Retinal pigment epithelial cell (primary cell): ENCODE measurements around the gene SYNE2.
A peak's percentile ranks its signal among the peaks of the same experiment; 100 is the strongest.

Experiments
- DNase-seq: peaks from one replicate; pipeline ENCODE4 v3.0.0-alpha.2; 2010; ENCODE audit warnings: low read depth
- H3K4me3 ChIP-seq: 2 replicates; pipeline ENCODE4 v1.5.1; 2011; ENCODE audit warnings: mild to moderate bottlenecking, low read length, control low read depth, moderate library complexity
- TF ChIP-seq, protein P1 (sequence below): conservative IDR thresholded peaks from 2 replicates; pipeline ENCODE4 v1.5.1; 2011; ENCODE audit warnings: low read depth, low read length, control low read depth, inconsistent platforms

The SYNE2 gene

DNA sequence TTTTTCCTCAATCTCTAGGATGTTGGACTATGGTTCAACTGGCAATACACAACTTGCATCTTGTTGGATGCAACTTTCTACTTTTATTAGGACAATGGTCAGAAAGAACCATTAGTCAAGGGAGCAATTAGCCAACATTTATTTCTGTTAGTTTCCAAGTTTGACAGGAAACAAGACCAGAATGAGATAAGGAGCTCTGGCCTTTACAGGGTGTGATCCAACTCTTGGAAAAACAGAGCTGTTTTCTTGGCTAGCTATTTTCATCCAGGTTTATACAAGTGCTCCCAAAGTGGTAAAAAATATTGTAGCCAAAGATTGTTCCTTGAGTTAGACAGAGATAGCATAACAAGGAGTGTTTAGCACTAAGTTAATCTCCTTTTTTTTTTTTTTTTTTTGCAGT is 3.9 kb upstream of the SYNE2 start:
- H3K4me3 ChIP-seq, result no peak overlapping the region
- no peak for DNase-seq
- TF ChIP-seq, protein P1, sequence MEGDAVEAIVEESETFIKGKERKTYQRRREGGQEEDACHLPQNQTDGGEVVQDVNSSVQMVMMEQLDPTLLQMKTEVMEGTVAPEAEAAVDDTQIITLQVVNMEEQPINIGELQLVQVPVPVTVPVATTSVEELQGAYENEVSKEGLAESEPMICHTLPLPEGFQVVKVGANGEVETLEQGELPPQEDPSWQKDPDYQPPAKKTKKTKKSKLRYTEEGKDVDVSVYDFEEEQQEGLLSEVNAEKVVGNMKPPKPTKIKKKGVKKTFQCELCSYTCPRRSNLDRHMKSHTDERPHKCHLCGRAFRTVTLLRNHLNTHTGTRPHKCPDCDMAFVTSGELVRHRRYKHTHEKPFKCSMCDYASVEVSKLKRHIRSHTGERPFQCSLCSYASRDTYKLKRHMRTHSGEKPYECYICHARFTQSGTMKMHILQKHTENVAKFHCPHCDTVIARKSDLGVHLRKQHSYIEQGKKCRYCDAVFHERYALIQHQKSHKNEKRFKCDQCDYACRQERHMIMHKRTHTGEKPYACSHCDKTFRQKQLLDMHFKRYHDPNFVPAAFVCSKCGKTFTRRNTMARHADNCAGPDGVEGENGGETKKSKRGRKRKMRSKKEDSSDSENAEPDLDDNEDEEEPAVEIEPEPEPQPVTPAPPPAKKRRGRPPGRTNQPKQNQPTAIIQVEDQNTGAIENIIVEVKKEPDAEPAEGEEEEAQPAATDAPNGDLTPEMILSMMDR, result no peak

GRCh38 chr14:63852271-63852816 is 460 bp upstream of the SYNE2 start:
- TF ChIP-seq, protein P1, result no peak
- peak overlapping the region; percentile 82 for H3K4me3 ChIP-seq
- no peak for DNase-seq

DNA sequence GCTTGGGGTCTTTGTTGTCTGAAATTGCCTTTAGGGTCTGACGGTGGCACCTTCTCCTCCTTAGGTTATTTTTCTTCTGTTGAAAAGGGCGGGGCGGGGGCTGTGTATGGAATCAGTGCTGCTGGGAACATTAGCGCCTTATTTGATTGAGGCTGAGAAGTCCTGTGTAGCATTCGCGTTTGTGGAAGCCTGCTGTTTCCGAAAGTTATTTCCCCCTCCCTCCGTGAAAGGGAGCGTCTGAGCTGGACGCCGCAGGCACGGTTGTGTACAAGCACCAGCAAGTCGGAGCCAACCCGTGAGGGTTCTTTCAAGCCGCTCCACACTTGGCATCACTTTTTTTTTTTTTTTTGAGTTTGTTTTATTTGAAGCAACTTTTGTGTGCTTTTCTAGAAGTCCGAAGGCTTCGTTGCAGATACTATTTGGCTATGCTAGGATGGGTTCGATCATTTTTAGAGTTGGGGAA is 1.1 kb downstream of the SYNE2 start:
- no peak for DNase-seq
- TF ChIP-seq, protein P1, result no peak
- H3K4me3 ChIP-seq, result peak overlapping the region; percentile 82

DNA sequence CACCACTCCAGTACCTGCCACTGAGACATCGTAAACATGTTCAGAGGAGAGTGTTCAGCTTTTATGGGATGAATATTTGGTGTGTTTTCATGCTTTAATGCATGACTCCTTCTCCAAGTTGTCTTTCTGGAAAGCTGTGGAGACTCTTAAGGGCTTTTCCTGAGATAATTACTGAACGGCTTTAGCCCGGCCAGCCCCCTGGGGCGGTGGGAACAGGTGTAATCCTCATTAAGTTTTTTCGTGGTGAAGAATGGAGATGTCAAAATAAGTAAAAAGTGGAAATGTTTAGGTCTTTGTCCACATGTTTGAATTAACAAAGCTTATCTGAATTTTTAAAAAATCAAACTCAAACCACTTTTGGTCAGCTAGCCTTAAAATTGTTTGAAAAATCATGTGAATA is 1.5 kb downstream of the SYNE2 start:
- TF ChIP-seq, protein P1, result no peak
- no peak for DNase-seq
- H3K4me3 ChIP-seq, result peak overlapping the region; percentile 82

DNA sequence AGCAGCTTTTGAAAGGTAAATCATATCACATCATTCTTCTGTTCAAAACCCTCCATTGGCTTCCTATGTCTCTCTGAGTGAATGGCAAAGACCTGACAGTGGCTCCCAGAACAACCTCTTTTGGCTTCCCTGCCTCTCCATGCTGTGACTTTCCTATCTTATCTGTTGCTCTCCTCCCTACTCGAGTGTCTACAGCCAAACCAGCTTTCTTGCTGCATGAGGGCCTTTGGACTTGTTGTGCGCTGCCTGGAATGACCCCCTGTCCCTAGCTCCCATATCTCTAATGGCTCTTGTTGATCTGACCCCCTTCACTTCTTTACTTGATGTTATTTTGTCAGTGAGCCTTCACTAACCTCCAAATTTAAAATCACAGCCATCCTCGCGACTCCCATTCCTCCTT is 2.5 kb downstream of the SYNE2 start:
- TF ChIP-seq, protein P1, result no peak
- no peak overlapping the region for H3K4me3 ChIP-seq
- no peak for DNase-seq

- TF ChIP-seq, protein P1, result no peak
- no peak for DNase-seq
- H3K4me3 ChIP-seq, result no peak overlapping the region
These were observed 4.7 kb downstream of the SYNE2 start for GRCh38 chr14:63857466-63858030.

DNA sequence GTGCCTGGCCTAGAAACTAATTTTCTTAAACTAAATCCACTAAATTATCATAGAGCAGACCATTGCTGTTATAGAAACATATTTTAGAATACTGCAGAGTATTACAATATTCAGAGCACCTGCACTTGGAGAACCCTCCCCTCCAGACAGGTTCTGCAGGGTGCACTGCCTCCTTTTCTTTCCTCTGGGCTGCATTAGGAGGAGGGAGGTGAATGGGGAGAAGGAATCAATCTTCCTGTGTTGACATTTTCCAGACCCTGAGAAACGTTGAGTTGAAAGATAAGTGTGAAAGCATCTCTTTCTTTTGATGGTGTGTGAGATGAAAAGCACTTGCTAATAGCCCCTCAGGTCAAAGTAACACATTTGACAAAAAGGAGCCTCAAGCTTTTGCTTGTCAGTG is 7.3 kb downstream of the SYNE2 start:
- TF ChIP-seq, protein P1, result no peak
- H3K4me3 ChIP-seq, result no peak overlapping the region
- DNase-seq, result no peak
